HT1080 (cell line): ENCODE data around the gene CLHC1. TPM values are rescaled to one million over a fixed set of nuclear protein-coding genes. Genes with fewer than 3 reads are reported as not detected.
"Not testable (repeated sequence)": the region's sequence is repeated elsewhere in the genome, so short reads cannot be mapped to it uniquely, and the experiment has no call there.

Experiments
- DNase-seq: peaks from one replicate; pipeline ENCODE4 v3.0.0-alpha.2; 2015; ENCODE audit warnings: low read depth
- total RNA-seq: library from RNA; depleted of rRNA; stranded (reverse); fragments of >200 nt; shearing (Covaris generic); gene quantifications from 2 replicates; pipeline ENCODE4 v1.2.3, GENCODE V29; 2014

The CLHC1 gene
- total RNA-seq, 1 experiment from 2014 or later = 4.7 TPM

DNA sequence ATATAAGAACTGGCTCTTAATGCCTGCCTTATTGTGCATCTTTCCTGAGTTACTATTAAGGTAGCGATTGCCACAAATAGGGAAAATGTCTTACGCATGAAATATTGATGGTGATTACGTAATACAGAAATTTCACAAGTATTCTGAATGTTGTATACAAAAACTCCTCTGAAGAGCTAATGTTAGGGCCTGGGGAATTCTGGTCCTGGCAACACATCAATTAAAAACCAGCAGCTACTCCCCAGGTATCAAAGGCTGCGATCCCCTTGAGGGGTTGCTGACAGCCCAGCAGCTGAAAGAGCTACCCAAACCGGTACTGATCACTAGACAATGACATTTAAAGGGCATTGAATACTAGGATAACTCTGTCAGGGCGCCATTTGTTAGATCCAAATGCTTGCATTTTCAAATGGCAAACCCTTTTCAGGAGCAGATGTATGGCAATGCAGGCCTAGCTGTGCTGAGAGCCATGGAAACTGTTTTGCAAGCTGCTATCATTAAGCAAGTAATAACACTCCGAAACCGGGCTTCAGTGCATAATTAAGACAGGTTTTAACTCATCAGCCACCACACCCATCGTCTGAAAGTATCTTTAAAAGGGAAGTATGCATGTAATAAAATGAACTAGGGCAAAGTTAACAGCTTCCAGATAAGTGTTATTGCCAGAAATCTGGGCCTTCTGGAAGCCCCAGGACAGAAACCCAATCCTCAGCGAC, 78.4 kb downstream of the CLHC1 start:
- DNase-seq = no peak

- no peak for DNase-seq
Measured at GRCh38 chr2:55152475-55153412, 79.3 kb downstream of the CLHC1 start.

GRCh38 chr2:55151733-55152433, 80.2 kb downstream of the CLHC1 start:
- no peak for DNase-seq

DNA sequence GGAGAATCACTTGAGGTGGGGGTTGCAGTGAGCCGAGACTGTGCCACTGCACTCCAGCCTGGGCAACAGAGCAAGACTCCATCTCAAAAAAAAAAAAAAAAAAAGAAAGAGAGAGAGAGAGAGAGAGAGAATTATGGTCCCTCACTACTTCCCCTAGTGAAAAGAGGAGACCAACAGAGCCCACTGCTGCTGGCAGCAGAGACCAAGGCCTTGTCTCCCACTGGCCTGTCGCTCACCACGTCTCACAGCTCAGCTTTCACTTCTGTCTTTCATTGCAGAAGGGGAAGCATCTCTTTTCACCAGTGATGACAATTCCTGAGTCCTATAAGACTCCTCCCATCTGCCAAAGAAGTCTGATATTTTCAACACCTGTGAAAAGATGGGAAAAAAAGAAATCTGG, 81.3 kb downstream of the CLHC1 start:
- DNase-seq = no peak

DNA sequence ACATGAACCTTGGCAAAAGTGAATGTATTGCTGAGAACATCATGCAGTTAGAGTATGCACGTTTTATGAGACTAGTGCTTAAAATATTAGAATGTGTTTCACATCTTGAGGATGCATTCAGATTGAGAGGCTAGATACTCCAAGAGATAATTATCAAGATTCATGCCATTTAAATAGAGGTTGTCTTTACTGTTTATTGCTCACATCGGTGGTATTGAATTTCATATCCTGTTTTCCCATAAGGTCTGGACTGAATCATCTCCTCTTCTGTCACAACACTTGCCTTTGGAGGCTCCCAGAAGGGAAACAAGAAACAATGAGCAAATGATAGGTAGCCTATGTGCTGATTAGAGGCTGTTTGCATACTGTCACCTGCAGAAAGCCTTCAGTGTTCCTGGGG, 83.8 kb downstream of the CLHC1 start:
- peak; percentile 83 for DNase-seq

DNA sequence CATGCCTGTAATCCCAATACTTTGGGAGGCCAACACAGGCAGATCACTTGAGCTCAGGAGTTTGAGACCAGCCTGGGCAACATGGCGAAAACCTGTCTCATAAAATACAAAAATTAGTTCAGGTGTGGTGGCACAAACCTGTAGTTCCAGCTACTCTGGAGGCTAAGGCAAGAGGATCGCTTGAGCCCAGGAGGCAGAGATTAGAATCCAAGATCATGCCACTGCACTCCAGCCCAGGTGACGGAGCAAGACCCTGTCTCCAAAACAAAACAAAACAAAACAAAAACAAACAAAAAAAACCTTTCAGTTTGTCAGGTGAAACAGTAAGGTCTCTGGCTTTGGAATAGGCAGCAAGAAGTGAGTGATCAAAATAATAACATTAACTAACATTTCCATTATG, 84.6 kb downstream of the CLHC1 start:
- DNase-seq = no peak

- no peak for DNase-seq
Measured at GRCh38 chr2:55147041-55147440, 85.1 kb downstream of the CLHC1 start.

DNA sequence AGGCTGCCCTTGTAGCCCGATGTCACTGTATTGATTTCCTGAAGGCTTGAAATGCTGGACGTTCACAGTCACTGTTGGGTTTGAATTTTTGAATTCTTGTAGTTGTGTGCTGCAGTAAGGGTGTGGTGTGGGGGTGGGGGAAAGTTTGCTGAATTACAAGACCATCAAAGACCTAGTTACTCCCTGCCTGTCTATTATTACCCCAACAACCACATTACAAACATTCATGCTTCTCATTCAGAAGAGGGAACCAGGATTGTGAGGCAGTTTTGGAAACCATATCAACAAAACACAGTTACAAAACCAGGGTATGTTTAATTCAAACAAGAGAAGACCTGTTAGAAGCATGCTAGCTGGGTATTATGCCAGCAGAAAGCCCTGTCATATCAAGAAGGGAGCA, 85.8 kb downstream of the CLHC1 start:
- no peak for DNase-seq

- DNase-seq = no peak
Measured at GRCh38 chr2:55144922-55145820, 86.9 kb downstream of the CLHC1 start.

- DNase-seq = not testable (repeated sequence)
Measured at GRCh38 chr2:55143706-55144105, 88.4 kb downstream of the CLHC1 start.

- DNase-seq = no peak
Measured at GRCh38 chr2:55142518-55142917, 89.6 kb downstream of the CLHC1 start.

DNA sequence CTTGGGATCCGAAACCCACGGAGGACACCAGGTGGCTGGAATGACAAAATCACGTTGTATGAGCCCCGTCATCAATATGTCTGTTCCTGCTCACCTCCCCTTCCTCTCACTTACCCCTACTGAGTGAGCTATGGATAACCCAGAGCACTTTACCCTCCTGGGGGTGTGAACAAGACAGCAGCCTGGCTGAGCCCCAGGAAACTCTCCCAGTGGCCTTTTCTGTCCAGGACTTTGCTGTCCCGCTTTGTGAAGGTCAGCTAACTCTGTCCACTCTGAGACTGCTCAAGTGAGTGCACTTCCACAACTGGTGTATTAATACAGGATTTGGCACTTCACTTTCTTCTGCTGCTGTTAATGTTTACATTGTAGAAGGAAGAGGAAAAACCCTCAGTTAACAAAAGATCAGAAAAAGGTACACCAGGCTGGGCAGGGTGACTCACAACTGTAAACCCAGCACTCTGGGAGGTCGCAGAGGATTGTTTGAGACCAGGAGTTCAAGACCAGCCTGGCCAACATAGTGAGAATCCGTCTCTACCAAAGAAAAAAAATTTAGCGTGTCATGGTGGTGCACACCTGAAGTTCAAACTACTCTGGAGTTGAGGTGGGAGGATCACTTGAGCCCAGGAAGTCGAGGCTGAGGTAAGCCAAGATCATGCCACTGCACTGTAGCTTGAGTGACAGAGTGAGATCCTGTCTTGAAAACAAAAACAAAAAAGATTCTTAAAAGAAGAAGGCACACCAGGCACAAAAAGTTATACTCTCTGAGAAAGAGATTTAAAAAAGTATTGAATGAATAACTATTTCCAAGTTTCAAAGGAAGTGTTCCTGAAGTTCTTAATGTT, 90.3 kb downstream of the CLHC1 start:
- DNase-seq = peak; percentile 22

DNA sequence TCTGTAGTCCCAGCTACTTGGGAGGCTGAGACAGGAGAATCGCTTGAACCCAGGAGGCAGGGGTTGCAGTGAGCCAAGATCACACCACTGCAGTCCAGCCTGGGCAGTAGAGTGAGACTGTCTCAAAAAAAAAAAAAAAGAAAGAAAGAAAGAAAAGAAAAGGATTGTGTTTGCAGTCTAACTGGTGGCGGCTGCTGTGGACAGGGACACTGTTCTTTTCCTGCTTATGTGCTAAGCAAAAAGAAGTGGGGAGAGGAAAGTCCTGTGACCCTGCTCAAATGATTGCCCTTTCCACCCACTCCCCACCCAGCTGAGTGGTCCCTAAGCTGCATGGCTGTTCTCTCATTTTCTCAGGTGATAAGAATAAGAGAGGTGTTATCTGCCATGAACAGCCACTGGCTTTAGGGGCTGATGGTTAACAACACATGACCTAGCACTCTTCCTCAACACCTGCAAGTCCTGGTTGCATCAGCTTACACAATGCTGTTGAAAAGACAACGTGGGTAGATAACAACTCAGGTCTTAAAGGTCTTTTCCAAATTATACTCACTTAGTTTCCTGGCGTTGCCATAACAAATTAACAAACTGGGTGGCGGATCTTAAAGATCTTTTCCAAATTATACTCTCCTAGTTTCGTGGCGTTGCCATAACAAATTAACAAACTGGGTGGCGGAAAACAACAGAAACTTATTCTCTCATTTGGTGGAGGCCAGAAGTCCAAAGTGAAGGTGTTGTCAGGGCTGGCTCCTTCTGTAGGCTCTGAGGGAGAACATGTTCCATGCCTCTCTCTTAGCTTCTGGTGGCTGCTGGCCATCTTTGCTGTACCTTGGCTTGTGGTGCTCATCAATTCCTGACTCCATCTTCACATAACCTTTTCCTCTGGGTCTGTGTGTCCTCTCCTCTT, 91.5 kb downstream of the CLHC1 start:
- no peak for DNase-seq

- no peak for DNase-seq
Measured at GRCh38 chr2:55139305-55139704, 92.8 kb downstream of the CLHC1 start.

GRCh38 chr2:55138882-55139229, 93.2 kb downstream of the CLHC1 start:
- DNase-seq = no peak

GRCh38 chr2:55138014-55138881, 93.8 kb downstream of the CLHC1 start:
- DNase-seq = no peak

- DNase-seq = no peak
Measured at GRCh38 chr2:55137024-55137958, 94.8 kb downstream of the CLHC1 start.
